GM12878 (cell line): Measurements from ENCODE around the gene E2F1. TPM values are rescaled to one million over a fixed set of nuclear protein-coding genes. Genes with fewer than 3 reads are reported as not detected.

ENCODE experiments used
- ATAC-seq: fragments of 200-7000 bp; cut with Tn5 transposase; 3 replicates; pipeline ENCODE4 v1.9.1; 2020; ENCODE audit warnings: mild to moderate bottlenecking, moderate library complexity
- BruUV-seq: library from RNA; stranded (reverse); fragments of 400-500 nt; replicated peaks from 2 replicates; lab custom pipeline; 2021; lab: Mats Ljungman, UMichigan
- CTCF ChIA-PET: fragments of 300-600 bp; sonication (Branson Sonifier 250); formaldehyde crosslinking; extraction: SDS; loops from one replicate; lab custom pipeline; 2021; ENCODE audit warnings: inconsistent platforms; lab: Yijun Ruan, JAX
- POLR2A ChIA-PET: fragments of 350-600 bp; formaldehyde crosslinking; extraction: SDS; loops from one replicate; lab custom pipeline; 2021; ENCODE audit warnings: inconsistent platforms; lab: Charles Lee
- RAD21 ChIA-PET: fragments of 300-600 bp; sonication (Branson Sonifier 250); formaldehyde crosslinking; loops from one replicate; lab custom pipeline; 2023; ENCODE audit warnings: antibody characterized with exemption; ENCODE audit not compliant: unreplicated experiment; lab: Charles Lee
- SMC1A ChIA-PET: fragments of 300-600 bp; sonication (Branson Sonifier 250); formaldehyde crosslinking; loops from one replicate; lab custom pipeline; 2023; ENCODE audit not compliant: unreplicated experiment, uncharacterized antibody; lab: Charles Lee
- DNase-seq: peaks from one replicate; pipeline ENCODE4 v3.0.0-alpha.2; 2011; ENCODE audit warnings: low read depth, low spot score
- FAIRE-seq: peaks from 3 replicates; lab custom pipeline; 2011; peaks lifted over from hg19 to GRCh38; lab: Jason Lieb, UNC
- H2AFZ ChIP-seq: 2 replicates; pipeline ENCODE4 v1.6.0; 2011; ENCODE audit warnings: low read depth, low read length, control low read depth; ENCODE audit not compliant: control insufficient read depth
- H3K27ac ChIP-seq: 2 replicates; pipeline ENCODE4 v1.5.1; 2011; ENCODE audit warnings: control low read depth; ENCODE audit not compliant: control insufficient read depth, insufficient read depth
- H3K27me3 ChIP-seq, 2 experiments: replicated peaks in 1 of 2; 2 replicates each; pipeline versions ENCODE4 v1.6.0 to v1.6.1; 2011; ENCODE audit warnings: low read length in 1 of 2; ENCODE audit not compliant: control insufficient read depth in 2 of 2, insufficient read depth in 2 of 2
- H3K36me3 ChIP-seq, 2 experiments: 2 replicates each; pipeline ENCODE4 v1.5.1; 2011; ENCODE audit warnings: low read length in 1 of 2; ENCODE audit not compliant: control insufficient read depth in 2 of 2, insufficient read depth in 2 of 2
- H3K4me1 ChIP-seq: 2 replicates; pipeline ENCODE4 v1.6.1; 2011; ENCODE audit warnings: mild to moderate bottlenecking, low read length, moderate library complexity, mixed read lengths; ENCODE audit not compliant: control insufficient read depth, insufficient read depth
- H3K4me2 ChIP-seq: 2 replicates; pipeline ENCODE4 v1.6.0; 2011; ENCODE audit warnings: control low read depth; ENCODE audit not compliant: control insufficient read depth, insufficient read depth
- H3K4me3 ChIP-seq: fragments of 200-600 bp; sonication (generic); 2 replicates; pipeline ENCODE4 v1.5.1; 2016
- H3K79me2 ChIP-seq: 2 replicates; pipeline ENCODE4 v1.6.0; 2011; ENCODE audit warnings: low read length; ENCODE audit not compliant: control insufficient read depth, insufficient read depth
- H3K9ac ChIP-seq: 2 replicates; pipeline ENCODE4 v1.8.0; 2011; ENCODE audit warnings: low read length, control low read depth, mixed read lengths; ENCODE audit not compliant: control insufficient read depth, insufficient read depth
- H3K9me3 ChIP-seq: replicated peaks from 3 replicates; pipeline ENCODE4 v1.5.1; 2011; ENCODE audit warnings: mild to moderate bottlenecking, low read length; ENCODE audit not compliant: control insufficient read depth, insufficient read depth
- H4K20me1 ChIP-seq: 2 replicates; pipeline ENCODE4 v1.6.0; 2011; ENCODE audit not compliant: control insufficient read depth, insufficient read depth
- BHLHE40 ChIP-seq, 2 experiments: fragments of 450-650 bp in 1 of 2; IDR thresholded peaks; 2 replicates each; pipeline ENCODE4 v1.6.1; 2011 to 2017; ENCODE audit warnings: low read depth in 2 of 2, borderline replicate concordance in 1 of 2, improper control_type of control experiment in 1 of 2, low read length in 1 of 2, mild to moderate bottlenecking in 1 of 2
- CHD2 ChIP-seq: IDR thresholded peaks from 2 replicates; pipeline ENCODE4 v1.6.1; 2011; ENCODE audit warnings: low read depth, low read length, improper control_type of control experiment, borderline replicate concordance
- DPF2 ChIP-seq: fragments of 450-650 bp; IDR thresholded peaks from 2 replicates; pipeline ENCODE4 v1.6.1; 2017; ENCODE audit warnings: mild to moderate bottlenecking
- KDM1A ChIP-seq: fragments of 200-600 bp; sonication (generic); IDR thresholded peaks from 2 replicates; pipeline ENCODE4 v1.6.1; 2016; ENCODE audit warnings: borderline replicate concordance
- MTA2 ChIP-seq: fragments of 450-650 bp; IDR thresholded peaks from 2 replicates; pipeline ENCODE4 v1.6.1; 2016; ENCODE audit warnings: low read depth, mild to moderate bottlenecking, moderate library complexity
- MYC ChIP-seq: IDR thresholded peaks from 2 replicates; pipeline ENCODE4 v1.6.1; 2011; ENCODE audit warnings: mild to moderate bottlenecking, low read length, moderate library complexity, inconsistent platforms; ENCODE audit not compliant: insufficient read depth, insufficient replicate concordance, insufficient read length, severe bottlenecking
- NFXL1 ChIP-seq: fragments of 450-650 bp; IDR thresholded peaks from 2 replicates; pipeline ENCODE4 v1.6.1; 2017; ENCODE audit warnings: antibody characterized with exemption, mild to moderate bottlenecking, borderline replicate concordance
- NR2F1 ChIP-seq: fragments of 450-650 bp; conservative IDR thresholded peaks from 2 replicates; pipeline ENCODE4 v1.6.1; 2017; ENCODE audit warnings: mild to moderate bottlenecking
- PAX8 ChIP-seq: fragments of 450-650 bp; IDR thresholded peaks from 2 replicates; pipeline ENCODE4 v1.6.1; 2017; ENCODE audit warnings: mild to moderate bottlenecking, moderate library complexity
- RAD21 ChIP-seq: IDR thresholded peaks from 2 replicates; pipeline ENCODE4 v1.6.1; 2011; ENCODE audit warnings: mild to moderate bottlenecking, low read depth, low read length, moderate library complexity; ENCODE audit not compliant: insufficient read depth
- SRF ChIP-seq, 2 experiments: IDR thresholded peaks; 2 replicates each; pipeline ENCODE4 v1.6.1; 2011; ENCODE audit warnings: low read depth in 2 of 2, low read length in 2 of 2, mild to moderate bottlenecking in 1 of 2, moderate library complexity in 1 of 2
- TCF7 ChIP-seq: IDR thresholded peaks from 2 replicates; pipeline ENCODE4 v1.6.1; 2014; ENCODE audit warnings: antibody characterized with exemption, borderline replicate concordance
- WRNIP1 ChIP-seq: IDR thresholded peaks from 2 replicates; pipeline ENCODE4 v1.6.1; 2011; ENCODE audit warnings: low read depth, low read length, improper control_type of control experiment, borderline replicate concordance
- ZNF274 ChIP-seq: IDR thresholded peaks from one replicate; pipeline ENCODE4 v1.8.0; 2011; ENCODE audit not compliant: insufficient read length, insufficient read depth
- WGBS: methylation state at CpG from one replicate; pipeline ENCODE4 v1.1.6; 2016; ENCODE audit warnings: low lambda C conversion rate; ENCODE audit not compliant: insufficient replicate concordance, insufficient coverage; ENCODE audit errors: missing lambda C conversion rate; 5-methylcytosine and 5-hydroxymethylcytosine counted together
- in situ Hi-C: fragments of 300-500 bp; cut with MboI; formaldehyde crosslinking; loops from 9 replicates; pipeline ENCODE4 v1.14.3; 2018; ENCODE audit warnings: mixed read lengths
- intact Hi-C: fragments of 100-400 bp; cut with micrococcal nuclease; formaldehyde crosslinking; loops from one replicate; pipeline ENCODE4 v1.14.2; 2022; ENCODE audit not compliant: unreplicated experiment
- polyA plus RNA-seq, 11 experiments: library from polyadenylated mRNA; depleted of rRNA in 4 of 11; unstranded in 6 of 11; stranded (reverse) in 5 of 11; fragments of >200 nt; fragmentation: Nextera tagmentation in 4 of 11; fragmentation: Illumina TruSeq in 1 of 11; extraction: Ambion mirVana in 4 of 11; extraction: Trizol in 1 of 11; gene quantifications; 1 replicate in 1 of 11; 2 replicates in 10 of 11; pipeline versions ENCODE4 v1.2.1 to v1.2.3, GENCODE V29; 2011 to 2016; ENCODE audit warnings: inconsistent platforms in 2 of 11, missing spikeins in 2 of 11, low read depth in 1 of 11
- total RNA-seq, 4 experiments: library from RNA; depleted of rRNA in 3 of 4; stranded (reverse); fragments of >200 nt in 3 of 4; fragmentation: Illumina TruSeq in 1 of 4; extraction: Trizol in 1 of 4; gene quantifications; 2 replicates each; pipeline versions ENCODE4 v1.2.1 to v1.2.3, GENCODE V29; 2013 to 2021
- TF ChIP-seq, protein P1 (sequence below): IDR thresholded peaks from 2 replicates; pipeline ENCODE4 v1.6.1; 2011; ENCODE audit warnings: borderline replicate concordance, low read depth, mild to moderate bottlenecking, moderate library complexity, low read length; ENCODE audit not compliant: insufficient read depth, poor library complexity, severe bottlenecking
- TF ChIP-seq, protein P2 (sequence below): fragments of 450-650 bp; IDR thresholded peaks from 2 replicates; pipeline ENCODE4 v1.6.1; 2017; ENCODE audit warnings: borderline replicate concordance
- TF ChIP-seq, protein P3 (sequence below): fragments of 450-650 bp; formaldehyde crosslinking; IDR thresholded peaks from 2 replicates; pipeline ENCODE4 v1.4.0; 2022; ENCODE audit warnings: mild to moderate bottlenecking, moderate library complexity
- TF ChIP-seq, protein P4 (sequence below): fragments of 450-650 bp; IDR thresholded peaks from 2 replicates; pipeline ENCODE4 v1.6.1; 2016; ENCODE audit warnings: mild to moderate bottlenecking

Gene E2F1
- total and polyA plus RNA-seq, 10 of the 15 experiments (the other 5 are each of a cell fraction or from before 2014, with no cell fraction given): 0.29 to 50.2 (median 19.7) TPM

DNA sequence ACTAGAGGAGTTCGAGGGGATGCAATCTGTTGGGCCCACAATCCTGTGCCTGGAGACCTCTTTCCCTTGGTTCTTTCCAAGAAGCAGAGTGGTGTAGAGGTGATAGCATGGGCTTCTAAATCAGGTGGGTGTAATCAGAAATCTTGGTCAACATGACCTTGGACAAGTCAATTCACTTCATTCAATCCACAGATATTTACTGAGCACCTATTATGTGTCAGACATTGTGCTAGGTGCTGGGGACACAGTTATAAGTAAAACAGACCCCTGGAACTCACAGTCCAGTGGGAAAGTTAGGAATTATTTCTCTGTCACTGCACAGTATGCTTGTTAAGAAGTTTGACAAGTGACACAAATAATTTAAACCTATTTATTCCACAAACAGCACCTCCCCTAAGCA, 3.3 kb upstream of the E2F1 start:
- H3K9me3 ChIP-seq: no peaks in the 10 kb centered on the region
- DNase-seq: no peak
- no peak overlapping the region for H2AFZ ChIP-seq
- no peaks in the 10 kb centered on the region for H3K36me3 ChIP-seq
- no peak overlapping the region for H3K4me2 ChIP-seq
- no peaks in the 10 kb centered on the region for H3K27me3 ChIP-seq
- no peak overlapping the region for H3K4me3 ChIP-seq
- ChIA-PET CTCF (no interaction called here), POLR2A (interaction anchor here (0.6 to 0.7 kb wide), 2 partner anchors 40 to 246 kb away, joined by 3 to 8 read pairs; partner anchors contain the start of gene SNTA1), RAD21 (no interaction called here), SMC1A (interaction anchor here (1.2 kb wide), 1 partner anchor 80 kb away, joined by 3 read pairs; no protein-coding TSS in a partner anchor)
- no TSS peak for BruUV-seq
- intact Hi-C loops: loop anchor here (5.0 to 10.0 kb wide), 2 partner anchors 88 to 305 kb away; partner anchors contain the start of gene RALY
- in situ Hi-C loops: no loop called here
- H3K79me2 ChIP-seq: peaks cover 12% of the 10 kb centered on the region
- no peak overlapping the region for H3K27ac ChIP-seq
- no peak overlapping the region for H3K9ac ChIP-seq
- no peak for FAIRE-seq
- ATAC-seq: no peak
- no peaks in the 10 kb centered on the region for H4K20me1 ChIP-seq
- H3K4me1 ChIP-seq: peaks cover 17% of the 10 kb centered on the region
- 0% methylated on average over 1 of the region's 1 CpG for whole genome bisulfite sequencing
- TF ChIP-seq, protein P1, sequence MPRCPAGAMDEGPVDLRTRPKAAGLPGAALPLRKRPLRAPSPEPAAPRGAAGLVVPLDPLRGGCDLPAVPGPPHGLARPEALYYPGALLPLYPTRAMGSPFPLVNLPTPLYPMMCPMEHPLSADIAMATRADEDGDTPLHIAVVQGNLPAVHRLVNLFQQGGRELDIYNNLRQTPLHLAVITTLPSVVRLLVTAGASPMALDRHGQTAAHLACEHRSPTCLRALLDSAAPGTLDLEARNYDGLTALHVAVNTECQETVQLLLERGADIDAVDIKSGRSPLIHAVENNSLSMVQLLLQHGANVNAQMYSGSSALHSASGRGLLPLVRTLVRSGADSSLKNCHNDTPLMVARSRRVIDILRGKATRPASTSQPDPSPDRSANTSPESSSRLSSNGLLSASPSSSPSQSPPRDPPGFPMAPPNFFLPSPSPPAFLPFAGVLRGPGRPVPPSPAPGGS: no peak
- TF ChIP-seq RAD21: no peak
- TF ChIP-seq, protein P2, sequence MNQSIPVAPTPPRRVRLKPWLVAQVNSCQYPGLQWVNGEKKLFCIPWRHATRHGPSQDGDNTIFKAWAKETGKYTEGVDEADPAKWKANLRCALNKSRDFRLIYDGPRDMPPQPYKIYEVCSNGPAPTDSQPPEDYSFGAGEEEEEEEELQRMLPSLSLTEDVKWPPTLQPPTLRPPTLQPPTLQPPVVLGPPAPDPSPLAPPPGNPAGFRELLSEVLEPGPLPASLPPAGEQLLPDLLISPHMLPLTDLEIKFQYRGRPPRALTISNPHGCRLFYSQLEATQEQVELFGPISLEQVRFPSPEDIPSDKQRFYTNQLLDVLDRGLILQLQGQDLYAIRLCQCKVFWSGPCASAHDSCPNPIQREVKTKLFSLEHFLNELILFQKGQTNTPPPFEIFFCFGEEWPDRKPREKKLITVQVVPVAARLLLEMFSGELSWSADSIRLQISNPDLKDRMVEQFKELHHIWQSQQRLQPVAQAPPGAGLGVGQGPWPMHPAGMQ: no peak
- no peak for TF ChIP-seq WRNIP1
- TF ChIP-seq MYC: no peak
- TF ChIP-seq KDM1A: no peak
- no peak for TF ChIP-seq DPF2
- no peak for TF ChIP-seq BHLHE40 (IDR thresholded peaks at IDR 0.05; ENCODE audit: borderline replicate concordance in 1 of 2, low read depth in 2 of 2, low read length in 1 of 2)
- no peak for TF ChIP-seq NR2F1
- no peak for TF ChIP-seq TCF7
- TF ChIP-seq, protein P3, sequence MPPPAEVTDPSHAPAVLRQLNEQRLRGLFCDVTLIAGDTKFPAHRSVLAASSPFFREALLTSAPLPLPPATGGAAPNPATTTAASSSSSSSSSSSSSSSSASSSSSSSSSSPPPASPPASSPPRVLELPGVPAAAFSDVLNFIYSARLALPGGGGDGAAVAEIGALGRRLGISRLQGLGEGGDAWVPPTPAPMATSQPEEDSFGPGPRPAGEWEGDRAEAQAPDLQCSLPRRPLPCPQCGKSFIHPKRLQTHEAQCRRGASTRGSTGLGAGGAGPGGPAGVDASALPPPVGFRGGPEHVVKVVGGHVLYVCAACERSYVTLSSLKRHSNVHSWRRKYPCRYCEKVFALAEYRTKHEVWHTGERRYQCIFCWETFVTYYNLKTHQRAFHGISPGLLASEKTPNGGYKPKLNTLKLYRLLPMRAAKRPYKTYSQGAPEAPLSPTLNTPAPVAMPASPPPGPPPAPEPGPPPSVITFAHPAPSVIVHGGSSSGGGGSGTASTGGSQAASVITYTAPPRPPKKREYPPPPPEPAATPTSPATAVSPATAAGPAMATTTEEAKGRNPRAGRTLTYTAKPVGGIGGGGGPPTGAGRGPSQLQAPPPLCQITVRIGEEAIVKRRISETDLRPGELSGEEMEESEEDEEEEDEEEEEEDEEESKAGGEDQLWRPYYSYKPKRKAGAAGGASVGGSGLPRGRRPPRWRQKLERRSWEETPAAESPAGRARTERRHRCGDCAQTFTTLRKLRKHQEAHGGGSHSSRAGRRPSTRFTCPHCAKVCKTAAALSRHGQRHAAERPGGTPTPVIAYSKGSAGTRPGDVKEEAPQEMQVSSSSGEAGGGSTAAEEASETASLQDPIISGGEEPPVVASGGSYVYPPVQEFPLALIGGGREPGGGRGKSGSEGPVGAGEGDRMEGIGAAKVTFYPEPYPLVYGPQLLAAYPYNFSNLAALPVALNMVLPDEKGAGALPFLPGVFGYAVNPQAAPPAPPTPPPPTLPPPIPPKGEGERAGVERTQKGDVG (CRISPR knock-in tag): no peak
- TF ChIP-seq CHD2: no peak
- no peak for TF ChIP-seq ZNF274
- no peak for TF ChIP-seq NFXL1
- TF ChIP-seq PAX8: no peak
- TF ChIP-seq, protein P4, sequence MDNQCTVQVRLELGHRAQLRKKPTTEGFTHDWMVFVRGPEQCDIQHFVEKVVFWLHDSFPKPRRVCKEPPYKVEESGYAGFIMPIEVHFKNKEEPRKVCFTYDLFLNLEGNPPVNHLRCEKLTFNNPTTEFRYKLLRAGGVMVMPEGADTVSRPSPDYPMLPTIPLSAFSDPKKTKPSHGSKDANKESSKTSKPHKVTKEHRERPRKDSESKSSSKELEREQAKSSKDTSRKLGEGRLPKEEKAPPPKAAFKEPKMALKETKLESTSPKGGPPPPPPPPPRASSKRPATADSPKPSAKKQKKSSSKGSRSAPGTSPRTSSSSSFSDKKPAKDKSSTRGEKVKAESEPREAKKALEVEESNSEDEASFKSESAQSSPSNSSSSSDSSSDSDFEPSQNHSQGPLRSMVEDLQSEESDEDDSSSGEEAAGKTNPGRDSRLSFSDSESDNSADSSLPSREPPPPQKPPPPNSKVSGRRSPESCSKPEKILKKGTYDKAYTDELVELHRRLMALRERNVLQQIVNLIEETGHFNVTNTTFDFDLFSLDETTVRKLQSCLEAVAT: no peak
- no peak for TF ChIP-seq MTA2
- no peak for TF ChIP-seq SRF (IDR thresholded peaks at IDR 0.05; ENCODE audit: low read depth in 2 of 2, low read length in 2 of 2)
